ENCODE measurements around the gene PLEKHA3. TPM values are rescaled to one million over a fixed set of nuclear protein-coding genes. Genes with fewer than 3 reads are reported as not detected.
A peak's percentile ranks its signal among the peaks of the same experiment; 100 is the strongest.

PLEKHA3 gene
- total and polyA plus RNA-seq, 9 of the 15 experiments (the other 6 are each of a cell fraction or from before 2014, with no cell fraction given): 2.3 to 23.4 (median 10.5) TPM

DNA sequence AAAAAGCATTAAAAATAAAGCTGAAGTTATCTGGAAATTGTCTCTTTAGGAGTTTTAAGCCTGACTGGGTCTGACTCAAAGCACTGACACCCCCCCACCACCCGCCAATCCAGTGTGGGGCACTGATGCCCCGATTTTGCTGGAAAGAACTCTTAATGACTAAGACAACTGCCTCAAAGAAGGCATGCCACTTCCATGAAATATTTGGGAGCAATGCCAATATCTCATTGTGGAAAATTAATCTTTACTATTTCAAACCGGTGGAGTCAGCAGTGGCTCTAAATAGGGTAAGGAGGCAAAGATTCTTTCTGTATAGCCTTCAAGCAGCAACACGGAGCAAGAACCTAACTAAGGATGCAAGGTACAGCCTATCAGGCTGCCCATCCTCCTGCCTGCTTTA lies 6.3 kb upstream of the PLEKHA3 start (continued):
- no peak for TF ChIP-seq ZNF384 (IDR thresholded peaks at IDR 0.05; ENCODE audit: low read depth, low read length)
- TF ChIP-seq, protein P1, sequence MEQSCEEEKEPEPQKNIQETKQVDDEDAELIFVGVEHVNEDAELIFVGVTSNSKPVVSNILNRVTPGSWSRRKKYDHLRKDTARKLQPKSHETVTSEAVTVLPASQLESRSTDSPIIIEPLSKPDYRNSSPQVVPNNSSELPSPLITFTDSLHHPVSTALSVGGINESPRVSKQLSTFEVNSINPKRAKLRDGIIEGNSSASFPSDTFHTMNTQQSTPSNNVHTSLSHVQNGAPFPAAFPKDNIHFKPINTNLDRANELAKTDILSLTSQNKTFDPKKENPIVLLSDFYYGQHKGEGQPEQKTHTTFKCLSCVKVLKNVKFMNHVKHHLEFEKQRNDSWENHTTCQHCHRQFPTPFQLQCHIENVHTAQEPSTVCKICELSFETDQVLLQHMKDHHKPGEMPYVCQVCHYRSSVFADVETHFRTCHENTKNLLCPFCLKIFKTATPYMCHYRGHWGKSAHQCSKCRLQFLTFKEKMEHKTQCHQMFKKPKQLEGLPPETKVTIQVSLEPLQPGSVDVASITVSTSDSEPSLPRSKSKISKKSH (CRISPR knock-in tag; IDR thresholded peaks at IDR 0.05): no peak
- no peak for TF ChIP-seq GABPB2 (CRISPR knock-in tag; conservative IDR thresholded peaks at IDR 0.05)
- no peak for TF ChIP-seq ZNF311 (CRISPR knock-in tag; IDR thresholded peaks at IDR 0.05)
- TF ChIP-seq NFIC (IDR thresholded peaks at IDR 0.05): no peak
- TF ChIP-seq DNMT1 (IDR thresholded peaks at IDR 0.05): no peak
- no peak for TF ChIP-seq CBX3 (IDR thresholded peaks at IDR 0.05; ENCODE audit: borderline replicate concordance in 1 of 2, low read length in 2 of 2)
- TF ChIP-seq ZKSCAN1 (IDR thresholded peaks at IDR 0.05; ENCODE audit: low read depth, low read length): no peak
- TF ChIP-seq POLR2A (conservative IDR thresholded peaks at IDR 0.05): no peak
- no peak for TF ChIP-seq ZNF785 (CRISPR knock-in tag; IDR thresholded peaks at IDR 0.05)
- no peak for TF ChIP-seq SETDB1 (IDR thresholded peaks at IDR 0.05; ENCODE audit: low read length)

DNA sequence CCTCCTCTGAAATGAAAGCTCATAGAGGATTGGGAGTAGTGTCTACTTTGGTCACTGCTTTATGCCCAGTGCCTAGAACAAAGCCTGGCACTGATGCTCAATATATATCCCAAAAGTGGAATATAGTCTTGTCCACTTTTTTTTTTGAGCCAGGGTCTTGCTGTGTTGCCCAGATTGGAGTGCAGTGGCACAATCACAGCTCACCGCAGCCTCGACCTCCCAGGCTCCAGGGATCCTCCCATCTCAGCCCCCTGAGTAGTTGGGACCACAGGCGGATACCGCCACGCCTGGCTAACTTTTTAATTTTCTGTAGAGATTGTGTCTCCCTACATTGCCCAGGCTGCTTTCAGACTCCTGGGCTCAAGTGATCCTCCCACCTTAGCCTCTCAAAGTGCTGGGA lies 5.7 kb upstream of the PLEKHA3 start:
- Histone ChIP-seq H3K4me3 (no peak overlapping the region), H3K27me3 (ENCODE audit: control insufficient read depth in 2 of 2, insufficient read depth in 2 of 2, low read length in 2 of 2) (no peaks in the 10 kb centered on the region), H3K36me3 (ENCODE audit: control insufficient read depth, insufficient read depth, low read length) (no peaks in the 10 kb centered on the region), H3K4me1 (replicated peaks in 1 of 2; ENCODE audit: control insufficient read depth in 2 of 2, insufficient read depth in 2 of 2, low read length in 2 of 2) (peaks cover 4 to 9% of the 10 kb centered on the region in 2 experiments; a peak in 4 of 5 replicates), H4K20me1 (replicated peaks; ENCODE audit: control insufficient read depth, insufficient read depth, low read length) (no peaks in the 10 kb centered on the region), H3K9me3 (replicated peaks; ENCODE audit: control insufficient read depth, insufficient read depth, low read depth, low read length) (no peaks in the 10 kb centered on the region), H3K9me1 (ENCODE audit: control insufficient read depth, insufficient read depth, low read length) (no peaks in the 10 kb centered on the region), H2AFZ (ENCODE audit: low read depth, low read length) (no peak overlapping the region), H3K27ac (ENCODE audit: extremely low read depth, low read depth, low read length) (no peak overlapping the region), H3K79me2 (ENCODE audit: control insufficient read depth, insufficient read depth, low read length) (peaks cover 13% of the 10 kb centered on the region), H3K9ac (ENCODE audit: insufficient read depth in 1 of 2, low read depth in 2 of 2, low read length in 2 of 2) (no peak overlapping the region), H3K4me2 (ENCODE audit: insufficient read depth, low read length) (no peak overlapping the region)
- DNase-seq (ENCODE audit: extremely low read depth in 1 of 4, low spot score in 3 of 4): no peak
- POLR2A ChIA-PET: interaction anchor here (0.7 kb wide), 1 partner anchor 165 kb away, joined by 4 read pairs; no protein-coding TSS in a partner anchor
- BruUV-seq (replicated peaks): no TSS peak
- CTCF ChIA-PET (ENCODE audit: low intra/inter-chr PET ratio): no interaction called here
- in situ Hi-C loops (cut with MboI) (no loop called here), intact Hi-C loops (cut with micrococcal nuclease) (loop anchor here (10.0 kb wide), 2 partner anchors 290 to 1530 kb away; partner anchors contain the start of gene CWC22)
- 93% methylated on average over 5 of the region's 5 CpGs for WGBS (ENCODE audit: insufficient coverage, low coverage, missing lambda C conversion rate)
- no peak for FAIRE-seq
- TF ChIP-seq ZNF121 (CRISPR knock-in tag; conservative IDR thresholded peaks at IDR 0.05) (peak; percentile 63), ZKSCAN8 (CRISPR knock-in tag; IDR thresholded peaks at IDR 0.05) (no peak), GATAD2A (IDR thresholded peaks at IDR 0.05) (no peak)
- ATAC-seq: no peak
